HepG2 (cell line): ENCODE data around the gene AFDN. TPM values are rescaled to one million over a fixed set of nuclear protein-coding genes. Genes with fewer than 3 reads are reported as not detected.
A peak's percentile ranks its signal among the peaks of the same experiment; 100 is the strongest.

Experiments
- ATF1 ChIP-seq: IDR thresholded peaks from 2 replicates; pipeline ENCODE4 v1.6.1; 2016; ENCODE audit warnings: mild to moderate bottlenecking, control low read depth
- CENPT ChIP-seq: sonication (generic); formaldehyde crosslinking; IDR thresholded peaks from 2 replicates; pipeline ENCODE4 v1.8.0; 2022; ENCODE audit warnings: low read depth, mild to moderate bottlenecking, moderate library complexity, missing genetic modification reagents
- DDIT3 ChIP-seq: sonication (generic); formaldehyde crosslinking; IDR thresholded peaks from 2 replicates; pipeline ENCODE4 v1.4.0; 2020; ENCODE audit warnings: mild to moderate bottlenecking, missing genetic modification reagents
- DR1 ChIP-seq: sonication (generic); formaldehyde crosslinking; IDR thresholded peaks from 2 replicates; pipeline ENCODE4 v1.8.0; 2021; ENCODE audit warnings: mild to moderate bottlenecking, missing genetic modification reagents, inconsistent platforms
- HMGA1 ChIP-seq: sonication (generic); formaldehyde crosslinking; conservative IDR thresholded peaks from 2 replicates; pipeline ENCODE4 v1.4.0; 2020; ENCODE audit warnings: missing genetic modification reagents
- HNRNPL ChIP-seq: fragments of 200-400 bp; formaldehyde crosslinking; IDR thresholded peaks from 2 replicates; pipeline ENCODE4 v1.6.1; 2017; ENCODE audit warnings: mild to moderate bottlenecking, low read depth, low read length
- MEF2D ChIP-seq: sonication (generic); formaldehyde crosslinking; IDR thresholded peaks from 2 replicates; pipeline ENCODE4 v1.5.1; 2020; ENCODE audit warnings: mild to moderate bottlenecking, missing genetic modification reagents
- NFKBIZ ChIP-seq: IDR thresholded peaks from 2 replicates; pipeline ENCODE4 v1.6.1; 2018; ENCODE audit warnings: missing genetic modification reagents, missing compliant biosample characterization
- NFYB ChIP-seq: sonication (generic); formaldehyde crosslinking; IDR thresholded peaks from 2 replicates; pipeline ENCODE4 v1.4.0; 2020; ENCODE audit warnings: missing genetic modification reagents
- PAF1 ChIP-seq: IDR thresholded peaks from 2 replicates; pipeline ENCODE4 v1.6.1; 2016; ENCODE audit warnings: missing genetic modification reagents, missing compliant biosample characterization
- SNAPC2 ChIP-seq: sonication (generic); formaldehyde crosslinking; IDR thresholded peaks from 2 replicates; pipeline ENCODE4 v1.8.1; 2022; ENCODE audit warnings: mild to moderate bottlenecking, missing genetic modification reagents
- SNAPC5 ChIP-seq: sonication (generic); formaldehyde crosslinking; IDR thresholded peaks from 2 replicates; pipeline ENCODE4 v1.8.1; 2023; ENCODE audit warnings: mild to moderate bottlenecking, missing genetic modification reagents, borderline replicate concordance
- ZNF10 ChIP-seq: sonication (generic); formaldehyde crosslinking; IDR thresholded peaks from 2 replicates; pipeline ENCODE4 v1.4.0; 2020; ENCODE audit warnings: mild to moderate bottlenecking, low read depth, missing genetic modification reagents, borderline replicate concordance
- ZNF121 ChIP-seq: sonication (generic); formaldehyde crosslinking; IDR thresholded peaks from 2 replicates; pipeline ENCODE4 v1.5.0; 2020; ENCODE audit warnings: mild to moderate bottlenecking, missing genetic modification reagents
- ZNF446 ChIP-seq: sonication (generic); formaldehyde crosslinking; IDR thresholded peaks from 2 replicates; pipeline ENCODE4 v1.5.0; 2020; ENCODE audit warnings: mild to moderate bottlenecking, missing genetic modification reagents
- ZNF484 ChIP-seq: sonication (generic); formaldehyde crosslinking; IDR thresholded peaks from 2 replicates; pipeline ENCODE4 v1.5.1; 2020; ENCODE audit warnings: mild to moderate bottlenecking, low read depth, missing genetic modification reagents, borderline replicate concordance
- ZNF557 ChIP-seq: sonication (generic); formaldehyde crosslinking; IDR thresholded peaks from 2 replicates; pipeline ENCODE4 v1.4.0; 2020; ENCODE audit warnings: missing genetic modification reagents
- ZNF670 ChIP-seq: sonication (generic); formaldehyde crosslinking; IDR thresholded peaks from 2 replicates; pipeline ENCODE4 v1.8.0; 2022; ENCODE audit warnings: mild to moderate bottlenecking, missing genetic modification reagents, borderline replicate concordance
- ZNF781 ChIP-seq: sonication (generic); formaldehyde crosslinking; IDR thresholded peaks from 2 replicates; pipeline ENCODE4 v1.5.1; 2020; ENCODE audit warnings: borderline replicate concordance, mild to moderate bottlenecking, missing genetic modification reagents; ENCODE audit errors: not compliant biosample characterization
- polyA plus RNA-seq, 8 experiments: library from polyadenylated mRNA; depleted of rRNA in 3 of 8; stranded (reverse) in 7 of 8; unstranded in 1 of 8; fragments of >200 nt; fragmentation: Illumina TruSeq in 4 of 8; extraction: Trizol in 4 of 8; gene quantifications; 2 replicates each; pipeline versions ENCODE4 v1.2.1 to v1.2.3, GENCODE V29; 2011 to 2016; ENCODE audit warnings: low read depth in 4 of 8, missing spikeins in 1 of 8, mixed read lengths in 1 of 8; ENCODE audit not compliant: insufficient read depth in 1 of 8
- total RNA-seq, 5 experiments: library from RNA; depleted of rRNA; stranded (reverse); fragments of >200 nt; fragmentation: Illumina TruSeq; extraction: Trizol; gene quantifications; 2 replicates each; pipeline ENCODE4 v1.2.3, GENCODE V29; 2016; ENCODE audit warnings: low read depth in 1 of 5
- TF ChIP-seq, protein P1 (sequence below): sonication (generic); formaldehyde crosslinking; IDR thresholded peaks from 2 replicates; pipeline ENCODE4 v1.5.0; 2020; ENCODE audit warnings: missing genetic modification reagents
- TF ChIP-seq, protein P2 (sequence below): sonication (generic); formaldehyde crosslinking; IDR thresholded peaks from 2 replicates; pipeline ENCODE4 v1.5.0; 2020; ENCODE audit warnings: mild to moderate bottlenecking, missing genetic modification reagents
- TF ChIP-seq, protein P3 (sequence below): sonication (generic); formaldehyde crosslinking; IDR thresholded peaks from 2 replicates; pipeline ENCODE4 v1.8.0; 2022; ENCODE audit warnings: mild to moderate bottlenecking, missing genetic modification reagents, moderate library complexity
- TF ChIP-seq, protein P4 (sequence below): sonication (generic); formaldehyde crosslinking; IDR thresholded peaks from 2 replicates; pipeline ENCODE4 v1.5.1; 2020; ENCODE audit warnings: missing genetic modification reagents, mild to moderate bottlenecking, borderline replicate concordance
- TF ChIP-seq, protein P5 (sequence below): sonication (generic); formaldehyde crosslinking; IDR thresholded peaks from 2 replicates; pipeline ENCODE4 v1.5.1; 2020; ENCODE audit warnings: mild to moderate bottlenecking, missing genetic modification reagents, borderline replicate concordance

AFDN gene
- total and polyA plus RNA-seq, 2 of the 13 experiments (the other 11 are each of a cell fraction or from before 2014, with no cell fraction given) = 136 to 151 TPM

- TF ChIP-seq CENPT (CRISPR knock-in tag) (no peak), ZNF557 (CRISPR knock-in tag) (no peak), SNAPC5 (CRISPR knock-in tag) (no peak; the same call in 1 of the 2 replicates), PAF1 (CRISPR knock-in tag) (no peak), HNRNPL (peak; percentile 78), ZNF484 (CRISPR knock-in tag) (no peak), DR1 (CRISPR knock-in tag) (no peak), DDIT3 (CRISPR knock-in tag) (no peak), ZNF781 (CRISPR knock-in tag) (no peak), MEF2D (CRISPR knock-in tag) (peak; percentile 45; the same call in 1 of the 2 replicates), ZNF121 (CRISPR knock-in tag) (no peak), ZNF670 (no peak), ZNF446 (no peak), NFYB (CRISPR knock-in tag) (no peak), NFKBIZ (peak; percentile 82; the same call in 1 of the 2 replicates), ZNF10 (no peak), SNAPC2 (CRISPR knock-in tag) (no peak), ATF1 (CRISPR knock-in tag) (no peak), HMGA1 (CRISPR knock-in tag) (no peak)
- TF ChIP-seq, protein P1, sequence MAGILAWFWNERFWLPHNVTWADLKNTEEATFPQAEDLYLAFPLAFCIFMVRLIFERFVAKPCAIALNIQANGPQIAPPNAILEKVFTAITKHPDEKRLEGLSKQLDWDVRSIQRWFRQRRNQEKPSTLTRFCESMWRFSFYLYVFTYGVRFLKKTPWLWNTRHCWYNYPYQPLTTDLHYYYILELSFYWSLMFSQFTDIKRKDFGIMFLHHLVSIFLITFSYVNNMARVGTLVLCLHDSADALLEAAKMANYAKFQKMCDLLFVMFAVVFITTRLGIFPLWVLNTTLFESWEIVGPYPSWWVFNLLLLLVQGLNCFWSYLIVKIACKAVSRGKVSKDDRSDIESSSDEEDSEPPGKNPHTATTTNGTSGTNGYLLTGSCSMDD (CRISPR knock-in tag) = no peak
- TF ChIP-seq, protein P2, sequence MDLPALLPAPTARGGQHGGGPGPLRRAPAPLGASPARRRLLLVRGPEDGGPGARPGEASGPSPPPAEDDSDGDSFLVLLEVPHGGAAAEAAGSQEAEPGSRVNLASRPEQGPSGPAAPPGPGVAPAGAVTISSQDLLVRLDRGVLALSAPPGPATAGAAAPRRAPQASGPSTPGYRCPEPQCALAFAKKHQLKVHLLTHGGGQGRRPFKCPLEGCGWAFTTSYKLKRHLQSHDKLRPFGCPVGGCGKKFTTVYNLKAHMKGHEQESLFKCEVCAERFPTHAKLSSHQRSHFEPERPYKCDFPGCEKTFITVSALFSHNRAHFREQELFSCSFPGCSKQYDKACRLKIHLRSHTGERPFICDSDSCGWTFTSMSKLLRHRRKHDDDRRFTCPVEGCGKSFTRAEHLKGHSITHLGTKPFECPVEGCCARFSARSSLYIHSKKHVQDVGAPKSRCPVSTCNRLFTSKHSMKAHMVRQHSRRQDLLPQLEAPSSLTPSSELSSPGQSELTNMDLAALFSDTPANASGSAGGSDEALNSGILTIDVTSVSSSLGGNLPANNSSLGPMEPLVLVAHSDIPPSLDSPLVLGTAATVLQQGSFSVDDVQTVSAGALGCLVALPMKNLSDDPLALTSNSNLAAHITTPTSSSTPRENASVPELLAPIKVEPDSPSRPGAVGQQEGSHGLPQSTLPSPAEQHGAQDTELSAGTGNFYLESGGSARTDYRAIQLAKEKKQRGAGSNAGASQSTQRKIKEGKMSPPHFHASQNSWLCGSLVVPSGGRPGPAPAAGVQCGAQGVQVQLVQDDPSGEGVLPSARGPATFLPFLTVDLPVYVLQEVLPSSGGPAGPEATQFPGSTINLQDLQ (CRISPR knock-in tag) = no peak
- TF ChIP-seq, protein P3, sequence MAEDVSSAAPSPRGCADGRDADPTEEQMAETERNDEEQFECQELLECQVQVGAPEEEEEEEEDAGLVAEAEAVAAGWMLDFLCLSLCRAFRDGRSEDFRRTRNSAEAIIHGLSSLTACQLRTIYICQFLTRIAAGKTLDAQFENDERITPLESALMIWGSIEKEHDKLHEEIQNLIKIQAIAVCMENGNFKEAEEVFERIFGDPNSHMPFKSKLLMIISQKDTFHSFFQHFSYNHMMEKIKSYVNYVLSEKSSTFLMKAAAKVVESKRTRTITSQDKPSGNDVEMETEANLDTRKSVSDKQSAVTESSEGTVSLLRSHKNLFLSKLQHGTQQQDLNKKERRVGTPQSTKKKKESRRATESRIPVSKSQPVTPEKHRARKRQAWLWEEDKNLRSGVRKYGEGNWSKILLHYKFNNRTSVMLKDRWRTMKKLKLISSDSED (CRISPR knock-in tag) = no peak
- TF ChIP-seq, protein P4, sequence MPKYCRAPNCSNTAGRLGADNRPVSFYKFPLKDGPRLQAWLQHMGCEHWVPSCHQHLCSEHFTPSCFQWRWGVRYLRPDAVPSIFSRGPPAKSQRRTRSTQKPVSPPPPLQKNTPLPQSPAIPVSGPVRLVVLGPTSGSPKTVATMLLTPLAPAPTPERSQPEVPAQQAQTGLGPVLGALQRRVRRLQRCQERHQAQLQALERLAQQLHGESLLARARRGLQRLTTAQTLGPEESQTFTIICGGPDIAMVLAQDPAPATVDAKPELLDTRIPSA (CRISPR knock-in tag) = no peak
- TF ChIP-seq, protein P5, sequence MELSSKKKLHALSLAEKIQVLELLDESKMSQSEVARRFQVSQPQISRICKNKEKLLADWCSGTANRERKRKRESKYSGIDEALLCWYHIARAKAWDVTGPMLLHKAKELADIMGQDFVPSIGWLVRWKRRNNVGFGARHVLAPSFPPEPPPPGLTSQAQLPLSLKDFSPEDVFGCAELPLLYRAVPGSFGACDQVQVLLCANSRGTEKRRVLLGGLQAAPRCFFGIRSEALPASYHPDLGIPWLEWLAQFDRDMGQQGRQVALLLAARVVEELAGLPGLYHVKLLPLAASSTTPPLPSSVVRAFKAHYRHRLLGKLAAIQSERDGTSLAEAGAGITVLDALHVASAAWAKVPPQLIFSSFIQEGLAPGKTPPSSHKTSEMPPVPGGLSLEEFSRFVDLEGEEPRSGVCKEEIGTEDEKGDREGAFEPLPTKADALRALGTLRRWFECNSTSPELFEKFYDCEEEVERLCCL = no peak
Observed at GRCh38 chr6:167963589-167964057, 136.9 kb downstream of the AFDN start (continued).
